Hepatocyte (in vitro differentiated cells): ENCODE data around the gene SRC. TPM values are rescaled to one million over a fixed set of nuclear protein-coding genes. Genes with fewer than 3 reads are reported as not detected.
A peak's percentile ranks its signal among the peaks of the same experiment; 100 is the strongest.

Source experiments
- DNase-seq: peaks from one replicate; pipeline ENCODE4 v3.0.0-alpha.2; 2016; ENCODE audit warnings: low spot score
- H2AFZ ChIP-seq: fragments of 200-600 bp; sonication (generic); 2 replicates; pipeline ENCODE4 v1.6.0; 2016; ENCODE audit warnings: antibody characterized with exemption, mild to moderate bottlenecking
- H3K27ac ChIP-seq: fragments of 200-600 bp; sonication (generic); 2 replicates; pipeline ENCODE4 v1.5.1; 2016; ENCODE audit warnings: mild to moderate bottlenecking
- H3K27me3 ChIP-seq: fragments of 200-600 bp; sonication (generic); 2 replicates; pipeline ENCODE4 v1.6.1; 2016
- H3K36me3 ChIP-seq: fragments of 200-600 bp; sonication (generic); replicated peaks from 2 replicates; pipeline ENCODE4 v1.5.1; 2016; ENCODE audit warnings: low read depth; ENCODE audit not compliant: insufficient read depth
- H3K4me1 ChIP-seq: fragments of 200-600 bp; sonication (generic); 2 replicates; pipeline ENCODE4 v1.5.1; 2016; ENCODE audit warnings: mild to moderate bottlenecking, moderate library complexity; ENCODE audit not compliant: insufficient read depth
- H3K4me2 ChIP-seq: fragments of 200-600 bp; sonication (generic); 2 replicates; pipeline ENCODE4 v1.6.0; 2016
- H3K4me3 ChIP-seq: fragments of 200-600 bp; sonication (generic); 2 replicates; pipeline ENCODE4 v1.5.1; 2016; ENCODE audit warnings: mild to moderate bottlenecking
- H3K79me2 ChIP-seq: fragments of 200-600 bp; sonication (generic); 2 replicates; pipeline ENCODE4 v1.6.0; 2017; ENCODE audit warnings: mild to moderate bottlenecking
- H3K9me2 ChIP-seq: fragments of 200-600 bp; sonication (generic); replicated peaks from 2 replicates; pipeline ENCODE4 v1.6.0; 2017; ENCODE audit warnings: mild to moderate bottlenecking; ENCODE audit not compliant: insufficient read depth
- H3K9me3 ChIP-seq: fragments of 200-600 bp; sonication (generic); 2 replicates; pipeline ENCODE4 v1.5.1; 2016; ENCODE audit warnings: low read depth, mild to moderate bottlenecking
- H4K20me1 ChIP-seq: fragments of 200-600 bp; sonication (generic); 2 replicates; pipeline ENCODE4 v1.6.0; 2016; ENCODE audit warnings: mild to moderate bottlenecking; ENCODE audit not compliant: insufficient read depth, poor library complexity, severe bottlenecking
- CTCF ChIP-seq: fragments of 200-600 bp; sonication (generic); IDR thresholded peaks from 2 replicates; pipeline ENCODE4 v1.5.1; 2016; ENCODE audit warnings: antibody characterized with exemption, mild to moderate bottlenecking; ENCODE audit not compliant: poor library complexity
- EZH2 ChIP-seq: fragments of 200-600 bp; sonication (generic); IDR thresholded peaks from 2 replicates; pipeline ENCODE4 v1.6.1; 2016; ENCODE audit warnings: antibody characterized with exemption, mild to moderate bottlenecking, borderline replicate concordance
- EZH2phosphoT487 ChIP-seq: fragments of 200-600 bp; sonication (generic); IDR thresholded peaks from one replicate; pipeline ENCODE4 v1.6.1; 2018; ENCODE audit warnings: antibody characterized with exemption, mild to moderate bottlenecking, low read depth, moderate library complexity; ENCODE audit not compliant: unreplicated experiment, severe bottlenecking
- WGBS: methylation state at CpG from one replicate; pipeline ENCODE4 v1.1.6; 2016; ENCODE audit warnings: low lambda C conversion rate; ENCODE audit errors: missing lambda C conversion rate; 5-methylcytosine and 5-hydroxymethylcytosine counted together
- polyA plus RNA-seq: library from polyadenylated mRNA; unstranded; fragments of >200 nt; fragmentation: Nextera tagmentation; extraction: Ambion mirVana; gene quantifications from 2 replicates; pipeline ENCODE4 v1.2.1, GENCODE V29; 2016
- total RNA-seq: library from RNA; depleted of rRNA; stranded (reverse); fragments of >200 nt; gene quantifications from 2 replicates; pipeline ENCODE4 v1.2.3, GENCODE V29; 2014

The SRC gene
- total and polyA plus RNA-seq, 2 experiments from 2014 or later: 55.1 to 69.8 TPM

GRCh38 chr20:37347347-37347823, 1.4 kb downstream of the SRC start:
- peaks cover 69% of the 10 kb centered on the region for H3K79me2 ChIP-seq
- H3K27ac ChIP-seq: peak overlapping the region; percentile 97
- H3K4me1 ChIP-seq: peaks cover 47% of the 10 kb centered on the region
- H3K36me3 ChIP-seq: no peaks in the 10 kb centered on the region
- no peaks in the 10 kb centered on the region for H3K9me2 ChIP-seq
- TF ChIP-seq CTCF: no peak
- TF ChIP-seq EZH2: no peak
- TF ChIP-seq EZH2phosphoT487: no peak
- peak overlapping the region; percentile 37 for H3K4me3 ChIP-seq
- WGBS: 93% methylated on average over 7 of the region's 7 CpGs
- no peaks in the 10 kb centered on the region for H3K27me3 ChIP-seq
- H2AFZ ChIP-seq: no peak overlapping the region
- peaks cover 44% of the 10 kb centered on the region for H4K20me1 ChIP-seq
- peak overlapping the region; percentile 96 for H3K4me2 ChIP-seq
- H3K9me3 ChIP-seq: no peaks in the 10 kb centered on the region
- DNase-seq: no peak

- H3K9me3 ChIP-seq: no peaks in the 10 kb centered on the region
- TF ChIP-seq EZH2: no peak
- no peak for TF ChIP-seq EZH2phosphoT487
- no peak for TF ChIP-seq CTCF
- peak overlapping the region; percentile 96 for H3K4me2 ChIP-seq
- H3K4me3 ChIP-seq: no peak overlapping the region
- peak; percentile 54 for DNase-seq
- peaks cover 50% of the 10 kb centered on the region for H4K20me1 ChIP-seq
- H3K79me2 ChIP-seq: peaks cover 77% of the 10 kb centered on the region
- H2AFZ ChIP-seq: no peak overlapping the region
- no peaks in the 10 kb centered on the region for H3K9me2 ChIP-seq
- peak overlapping the region; percentile 97 for H3K27ac ChIP-seq
- no peaks in the 10 kb centered on the region for H3K36me3 ChIP-seq
- WGBS: 76% methylated on average over 11 of the region's 11 CpGs
- H3K4me1 ChIP-seq: peaks cover 46% of the 10 kb centered on the region
- H3K27me3 ChIP-seq: no peaks in the 10 kb centered on the region
These were observed 2.2 kb downstream of the SRC start for GRCh38 chr20:37347891-37348791.

GRCh38 chr20:37348792-37349516, 3.0 kb downstream of the SRC start:
- no peaks in the 10 kb centered on the region for H3K9me3 ChIP-seq
- peaks cover 59% of the 10 kb centered on the region for H4K20me1 ChIP-seq
- H3K4me2 ChIP-seq: peak overlapping the region; percentile 96
- H3K36me3 ChIP-seq: no peaks in the 10 kb centered on the region
- no peak for DNase-seq
- H3K4me3 ChIP-seq: no peak overlapping the region
- peaks cover 85% of the 10 kb centered on the region for H3K79me2 ChIP-seq
- H3K27ac ChIP-seq: peak overlapping the region; percentile 24
- H2AFZ ChIP-seq: no peak overlapping the region
- H3K4me1 ChIP-seq: peaks cover 41% of the 10 kb centered on the region
- WGBS: 87% methylated on average over 7 of the region's 7 CpGs
- no peaks in the 10 kb centered on the region for H3K27me3 ChIP-seq
- TF ChIP-seq EZH2 (no peak), EZH2phosphoT487 (no peak), CTCF (no peak)
- H3K9me2 ChIP-seq: no peaks in the 10 kb centered on the region
